ENCODE measurements around the gene PRDM5. TPM values are rescaled to one million over a fixed set of nuclear protein-coding genes. Genes with fewer than 3 reads are reported as not detected.

PRDM5 gene
- total and polyA plus RNA-seq, 10 of the 15 experiments (the other 5 are each of a cell fraction or from before 2014, with no cell fraction given) = 0.07 TPM; not detected in 9

DNA sequence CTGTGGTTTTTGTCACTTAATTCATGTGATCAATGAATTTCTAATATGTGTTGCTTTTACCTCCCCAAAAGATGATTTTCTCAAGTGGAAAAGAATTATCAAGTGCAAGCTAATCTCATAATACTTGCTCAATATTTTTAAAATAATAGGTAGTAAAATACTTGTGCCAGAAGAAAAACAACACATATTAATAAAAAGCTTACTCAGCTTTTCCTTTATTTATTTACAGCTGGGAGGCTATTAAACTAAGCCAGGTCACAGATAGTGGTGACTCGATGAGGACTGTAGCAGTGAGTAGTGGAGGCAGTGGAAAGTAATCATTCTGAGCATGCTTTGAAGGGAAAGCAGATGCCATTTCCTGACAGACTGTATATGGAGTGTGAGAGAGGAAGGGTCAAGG, 96.1 kb downstream of the PRDM5 start (continued):
- TF ChIP-seq POLR2AphosphoS2 (IDR thresholded peaks at IDR 0.05; ENCODE audit: low read depth, low read length) = no peak

DNA sequence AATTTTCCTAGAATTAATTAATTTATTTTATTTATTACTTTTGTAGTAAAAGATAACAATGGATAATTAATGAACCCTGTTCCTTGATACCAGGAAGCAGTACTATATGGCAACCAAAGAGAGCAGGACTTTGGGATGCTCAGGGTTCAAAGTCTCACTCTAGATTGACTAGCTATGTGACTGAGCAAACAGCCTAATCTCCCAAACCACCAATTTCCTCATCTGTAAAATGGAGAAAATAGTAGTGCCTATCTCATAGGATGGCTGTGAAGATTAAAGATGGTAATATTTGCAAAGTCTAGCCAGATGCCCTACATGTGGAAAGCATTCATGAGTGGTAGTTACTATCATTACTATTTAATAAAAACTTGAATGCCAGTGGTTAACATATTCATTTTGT, 97.6 kb downstream of the PRDM5 start:
- ATAC-seq (no peak), FAIRE-seq (no peak), DNase-seq (ENCODE audit: low read depth, low spot score) (no peak)
- POLR2A ChIA-PET = no interaction called here
- Histone ChIP-seq H3K27me3 (replicated peaks in 1 of 2; ENCODE audit: control insufficient read depth in 2 of 2, insufficient read depth in 2 of 2, low read length in 1 of 2) (peaks cover 0 to 2% of the 10 kb centered on the region in 2 experiments; a peak in 1 of 4 replicates), H3K36me3 (ENCODE audit: control insufficient read depth in 2 of 2, insufficient read depth in 2 of 2, low read length in 1 of 2) (no peaks in the 10 kb centered on the region), H3K9ac (ENCODE audit: control insufficient read depth, insufficient read depth, low read length) (no peak overlapping the region), H3K27ac (ENCODE audit: control insufficient read depth, insufficient read depth) (no peak overlapping the region), H3K4me1 (ENCODE audit: control insufficient read depth, insufficient read depth, low read length) (no peaks in the 10 kb centered on the region), H4K20me1 (ENCODE audit: control insufficient read depth, insufficient read depth) (no peaks in the 10 kb centered on the region), H2AFZ (ENCODE audit: control insufficient read depth, low read depth, low read length) (no peak overlapping the region), H3K9me3 (replicated peaks; ENCODE audit: control insufficient read depth, insufficient read depth, low read length) (no peaks in the 10 kb centered on the region), H3K79me2 (ENCODE audit: control insufficient read depth, insufficient read depth, low read length) (no peaks in the 10 kb centered on the region), H3K4me3 (no peak overlapping the region), H3K4me2 (ENCODE audit: control insufficient read depth, insufficient read depth) (no peak overlapping the region)
- TF ChIP-seq HCFC1 (IDR thresholded peaks at IDR 0.05; ENCODE audit: low read length) (no peak), NR2C2 (IDR thresholded peaks at IDR 0.05; ENCODE audit: borderline replicate concordance, control insufficient read depth, insufficient read length, low read depth) (no peak), CHD2 (IDR thresholded peaks at IDR 0.05; ENCODE audit: borderline replicate concordance, low read depth, low read length) (no peak), TCF12 (IDR thresholded peaks at IDR 0.05; ENCODE audit: low read depth, low read length) (no peak), BRCA1 (IDR thresholded peaks at IDR 0.05; ENCODE audit: low read depth, low read length) (no peak)
- BruUV-seq (replicated peaks) = no TSS peak
- RAD21 ChIA-PET (ENCODE audit: unreplicated experiment) = no interaction called here
- intact Hi-C loops (cut with micrococcal nuclease; ENCODE audit: unreplicated experiment) (no loop called here), in situ Hi-C loops (cut with MboI) (no loop called here)
- SMC1A ChIA-PET (ENCODE audit: uncharacterized antibody, unreplicated experiment) = interaction anchor here (0.7 to 1.1 kb wide), 3 partner anchors 11 to 567 kb away, joined by 3 read pairs; no protein-coding TSS in a partner anchor
- CTCF ChIA-PET = no interaction called here

DNA sequence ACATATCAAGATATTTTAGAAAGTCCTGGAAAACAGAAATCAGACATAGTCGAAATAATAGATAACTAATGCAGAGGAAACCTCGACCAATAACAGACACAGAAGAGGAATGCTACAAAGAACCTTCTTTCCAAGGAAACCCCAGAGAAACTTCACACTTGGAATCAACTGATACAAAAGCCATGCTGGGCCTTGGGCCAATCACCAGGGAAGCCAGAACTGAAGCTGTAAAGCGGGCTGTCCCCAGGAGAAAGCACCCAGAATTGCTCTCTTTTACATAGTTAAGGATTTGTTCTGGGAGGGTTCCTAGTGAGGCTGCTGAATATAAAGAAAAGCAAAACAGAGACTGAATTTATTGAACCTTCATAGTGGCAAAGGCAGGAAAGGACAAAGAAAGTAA, 100.5 kb downstream of the PRDM5 start:
- H3K4me1 ChIP-seq (ENCODE audit: control insufficient read depth, insufficient read depth, low read length) = no peaks in the 10 kb centered on the region
- FAIRE-seq = no peak
- WGBS (ENCODE audit: insufficient coverage, insufficient replicate concordance, low lambda C conversion rate, missing lambda C conversion rate) = 21% methylated on average over 3 of the region's 3 CpGs
- intact Hi-C loops (cut with micrococcal nuclease; ENCODE audit: unreplicated experiment) = no loop called here
- H3K27me3 ChIP-seq (replicated peaks in 1 of 2; ENCODE audit: control insufficient read depth in 2 of 2, insufficient read depth in 2 of 2, low read length in 1 of 2) = peaks cover 0 to under 1% of the 10 kb centered on the region in 2 experiments; a peak in 1 of 4 replicates
- no peak overlapping the region for H3K27ac ChIP-seq (ENCODE audit: control insufficient read depth, insufficient read depth)
- ChIA-PET CTCF (no interaction called here), RAD21 (ENCODE audit: unreplicated experiment) (no interaction called here), POLR2A (no interaction called here), SMC1A (ENCODE audit: uncharacterized antibody, unreplicated experiment) (no interaction called here)
- ATAC-seq = no peak
- no peak overlapping the region for H3K4me2 ChIP-seq (ENCODE audit: control insufficient read depth, insufficient read depth)
- no peak overlapping the region for H2AFZ ChIP-seq (ENCODE audit: control insufficient read depth, low read depth, low read length)
- no peaks in the 10 kb centered on the region for H3K79me2 ChIP-seq (ENCODE audit: control insufficient read depth, insufficient read depth, low read length)
- no peak for DNase-seq (ENCODE audit: low read depth, low spot score)
- no peak overlapping the region for H3K4me3 ChIP-seq
- in situ Hi-C loops (cut with MboI) = no loop called here
- no peaks in the 10 kb centered on the region for H4K20me1 ChIP-seq (ENCODE audit: control insufficient read depth, insufficient read depth)
- BruUV-seq (replicated peaks) = no TSS peak
- no peaks in the 10 kb centered on the region for H3K36me3 ChIP-seq (ENCODE audit: control insufficient read depth in 2 of 2, insufficient read depth in 2 of 2, low read length in 1 of 2)
- H3K9ac ChIP-seq (ENCODE audit: control insufficient read depth, insufficient read depth, low read length) = no peak overlapping the region
- no peaks in the 10 kb centered on the region for H3K9me3 ChIP-seq (replicated peaks; ENCODE audit: control insufficient read depth, insufficient read depth, low read length)
- TF ChIP-seq, protein P1, sequence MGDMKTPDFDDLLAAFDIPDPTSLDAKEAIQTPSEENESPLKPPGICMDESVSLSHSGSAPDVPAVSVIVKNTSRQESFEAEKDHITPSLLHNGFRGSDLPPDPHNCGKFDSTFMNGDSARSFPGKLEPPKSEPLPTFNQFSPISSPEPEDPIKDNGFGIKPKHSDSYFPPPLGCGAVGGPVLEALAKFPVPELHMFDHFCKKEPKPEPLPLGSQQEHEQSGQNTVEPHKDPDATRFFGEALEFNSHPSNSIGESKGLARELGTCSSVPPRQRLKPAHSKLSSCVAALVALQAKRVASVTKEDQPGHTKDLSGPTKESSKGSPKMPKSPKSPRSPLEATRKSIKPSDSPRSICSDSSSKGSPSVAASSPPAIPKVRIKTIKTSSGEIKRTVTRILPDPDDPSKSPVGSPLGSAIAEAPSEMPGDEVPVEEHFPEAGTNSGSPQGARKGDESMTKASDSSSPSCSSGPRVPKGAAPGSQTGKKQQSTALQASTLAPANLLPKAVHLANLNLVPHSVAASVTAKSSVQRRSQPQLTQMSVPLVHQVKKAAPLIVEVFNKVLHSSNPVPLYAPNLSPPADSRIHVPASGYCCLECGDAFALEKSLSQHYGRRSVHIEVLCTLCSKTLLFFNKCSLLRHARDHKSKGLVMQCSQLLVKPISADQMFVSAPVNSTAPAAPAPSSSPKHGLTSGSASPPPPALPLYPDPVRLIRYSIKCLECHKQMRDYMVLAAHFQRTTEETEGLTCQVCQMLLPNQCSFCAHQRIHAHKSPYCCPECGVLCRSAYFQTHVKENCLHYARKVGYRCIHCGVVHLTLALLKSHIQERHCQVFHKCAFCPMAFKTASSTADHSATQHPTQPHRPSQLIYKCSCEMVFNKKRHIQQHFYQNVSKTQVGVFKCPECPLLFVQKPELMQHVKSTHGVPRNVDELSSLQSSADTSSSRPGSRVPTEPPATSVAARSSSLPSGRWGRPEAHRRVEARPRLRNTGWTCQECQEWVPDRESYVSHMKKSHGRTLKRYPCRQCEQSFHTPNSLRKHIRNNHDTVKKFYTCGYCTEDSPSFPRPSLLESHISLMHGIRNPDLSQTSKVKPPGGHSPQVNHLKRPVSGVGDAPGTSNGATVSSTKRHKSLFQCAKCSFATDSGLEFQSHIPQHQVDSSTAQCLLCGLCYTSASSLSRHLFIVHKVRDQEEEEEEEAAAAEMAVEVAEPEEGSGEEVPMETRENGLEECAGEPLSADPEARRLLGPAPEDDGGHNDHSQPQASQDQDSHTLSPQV (IDR thresholded peaks at IDR 0.05) = no peak
- TF ChIP-seq ZNF274 (IDR thresholded peaks at IDR 0.05; ENCODE audit: insufficient read depth, insufficient read length) (no peak), NKRF (conservative IDR thresholded peaks at IDR 0.05) (no peak)
- TF ChIP-seq, protein P2, sequence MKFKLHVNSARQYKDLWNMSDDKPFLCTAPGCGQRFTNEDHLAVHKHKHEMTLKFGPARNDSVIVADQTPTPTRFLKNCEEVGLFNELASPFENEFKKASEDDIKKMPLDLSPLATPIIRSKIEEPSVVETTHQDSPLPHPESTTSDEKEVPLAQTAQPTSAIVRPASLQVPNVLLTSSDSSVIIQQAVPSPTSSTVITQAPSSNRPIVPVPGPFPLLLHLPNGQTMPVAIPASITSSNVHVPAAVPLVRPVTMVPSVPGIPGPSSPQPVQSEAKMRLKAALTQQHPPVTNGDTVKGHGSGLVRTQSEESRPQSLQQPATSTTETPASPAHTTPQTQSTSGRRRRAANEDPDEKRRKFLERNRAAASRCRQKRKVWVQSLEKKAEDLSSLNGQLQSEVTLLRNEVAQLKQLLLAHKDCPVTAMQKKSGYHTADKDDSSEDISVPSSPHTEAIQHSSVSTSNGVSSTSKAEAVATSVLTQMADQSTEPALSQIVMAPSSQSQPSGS (IDR thresholded peaks at IDR 0.05; ENCODE audit: low read length) = no peak
